GM12864 (cell line): ENCODE results near the gene PWWP2B.

Source experiments
- DNase-seq: peaks from one replicate; pipeline ENCODE4 v3.0.0-alpha.2; 2011; ENCODE audit warnings: low read depth
- H3K4me3 ChIP-seq: 2 replicates; pipeline ENCODE4 v1.5.1; 2011; ENCODE audit warnings: mild to moderate bottlenecking, low read depth, low read length, control low read depth
- TF ChIP-seq, protein P1 (sequence below): IDR thresholded peaks from 2 replicates; pipeline ENCODE4 v1.5.1; 2011; ENCODE audit warnings: low read depth, mild to moderate bottlenecking, moderate library complexity, low read length, control low read depth, inconsistent platforms; ENCODE audit errors: missing control alignments

Gene PWWP2B

GRCh38 chr10:132448248-132448731 is 51.3 kb downstream of the PWWP2B start:
- H3K4me3 ChIP-seq, result no peak overlapping the region
- TF ChIP-seq, protein P1, sequence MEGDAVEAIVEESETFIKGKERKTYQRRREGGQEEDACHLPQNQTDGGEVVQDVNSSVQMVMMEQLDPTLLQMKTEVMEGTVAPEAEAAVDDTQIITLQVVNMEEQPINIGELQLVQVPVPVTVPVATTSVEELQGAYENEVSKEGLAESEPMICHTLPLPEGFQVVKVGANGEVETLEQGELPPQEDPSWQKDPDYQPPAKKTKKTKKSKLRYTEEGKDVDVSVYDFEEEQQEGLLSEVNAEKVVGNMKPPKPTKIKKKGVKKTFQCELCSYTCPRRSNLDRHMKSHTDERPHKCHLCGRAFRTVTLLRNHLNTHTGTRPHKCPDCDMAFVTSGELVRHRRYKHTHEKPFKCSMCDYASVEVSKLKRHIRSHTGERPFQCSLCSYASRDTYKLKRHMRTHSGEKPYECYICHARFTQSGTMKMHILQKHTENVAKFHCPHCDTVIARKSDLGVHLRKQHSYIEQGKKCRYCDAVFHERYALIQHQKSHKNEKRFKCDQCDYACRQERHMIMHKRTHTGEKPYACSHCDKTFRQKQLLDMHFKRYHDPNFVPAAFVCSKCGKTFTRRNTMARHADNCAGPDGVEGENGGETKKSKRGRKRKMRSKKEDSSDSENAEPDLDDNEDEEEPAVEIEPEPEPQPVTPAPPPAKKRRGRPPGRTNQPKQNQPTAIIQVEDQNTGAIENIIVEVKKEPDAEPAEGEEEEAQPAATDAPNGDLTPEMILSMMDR, result no peak
- no peak for DNase-seq

DNA sequence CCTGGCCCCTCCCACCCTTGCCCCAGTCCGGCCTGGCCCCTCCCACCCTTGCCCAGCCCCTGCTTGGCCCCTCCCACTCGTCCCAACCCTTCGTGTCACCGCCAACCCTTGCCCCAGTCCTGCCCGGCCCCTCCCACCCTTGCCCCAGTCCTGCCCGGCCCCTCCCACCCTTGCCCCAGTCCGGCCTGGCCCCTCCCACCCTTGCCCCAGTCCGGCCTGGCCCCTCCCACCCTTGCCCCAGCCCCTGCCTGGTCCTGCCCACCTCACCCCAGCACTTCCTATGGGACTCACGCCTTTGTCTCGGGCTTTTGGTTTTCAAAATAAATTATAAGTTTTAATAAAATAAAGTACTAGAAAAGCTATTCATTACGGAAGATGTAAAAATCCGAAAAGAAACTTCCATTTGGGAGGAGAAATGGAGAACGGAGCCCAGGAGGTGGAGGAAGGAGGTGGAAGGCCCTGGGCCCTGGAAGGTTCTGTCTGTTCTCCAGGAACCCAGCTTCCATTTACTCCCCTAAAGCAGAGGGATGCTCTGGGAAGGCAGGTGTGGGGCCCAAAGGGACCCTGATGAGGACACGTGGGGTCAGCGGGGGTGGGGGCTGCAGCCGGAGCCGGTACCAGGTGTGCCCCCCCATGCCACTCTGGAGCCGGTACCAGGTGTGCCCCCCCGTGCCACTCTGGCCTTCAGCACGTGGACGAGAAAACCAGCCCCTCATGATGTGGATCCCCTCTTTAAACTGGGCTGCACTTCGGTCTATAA is 52.2 kb downstream of the PWWP2B start:
- TF ChIP-seq, protein P1, result no peak
- DNase-seq, result no peak
- H3K4me3 ChIP-seq, result no peak overlapping the region

DNA sequence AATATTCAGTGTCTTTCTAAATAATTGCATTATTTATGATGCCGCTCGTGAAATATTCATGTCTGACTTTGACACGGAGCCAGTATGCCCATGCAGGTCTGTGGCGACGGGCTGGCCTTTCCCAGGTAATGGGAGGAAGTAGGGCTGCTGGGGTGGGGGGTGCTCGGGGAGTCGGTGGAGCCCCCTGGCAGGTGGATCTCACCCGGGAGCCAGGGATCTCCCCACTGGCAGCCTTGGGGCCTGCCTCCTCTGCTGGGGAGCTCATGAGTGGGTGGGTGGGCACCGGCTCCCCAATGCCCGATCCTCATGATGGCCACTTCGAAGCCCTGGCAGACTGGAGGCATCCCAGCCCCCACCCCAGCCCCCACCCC is 52.8 kb downstream of the PWWP2B start:
- no peak for DNase-seq
- TF ChIP-seq, protein P1, result no peak
- no peak overlapping the region for H3K4me3 ChIP-seq

DNA sequence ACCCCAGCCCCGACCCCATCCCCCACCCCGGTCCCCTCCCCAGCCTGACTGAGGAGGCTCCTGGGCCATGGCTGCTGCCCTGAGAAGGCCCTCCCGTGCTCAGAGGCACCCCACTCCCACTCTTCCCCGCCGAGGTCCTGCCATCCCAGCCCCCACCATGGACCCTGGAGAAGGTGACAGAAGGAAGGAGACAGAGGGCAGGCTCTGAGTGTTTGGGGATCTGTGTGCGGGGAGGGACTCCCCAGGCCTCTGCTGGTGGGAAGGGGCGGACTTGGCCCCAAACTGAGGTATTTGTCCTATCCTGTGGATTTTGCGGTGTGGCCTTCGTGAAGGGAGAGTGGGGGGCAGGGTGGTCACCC is 53.4 kb downstream of the PWWP2B start:
- DNase-seq, result no peak
- H3K4me3 ChIP-seq, result no peak overlapping the region
- TF ChIP-seq, protein P1, result no peak

DNA sequence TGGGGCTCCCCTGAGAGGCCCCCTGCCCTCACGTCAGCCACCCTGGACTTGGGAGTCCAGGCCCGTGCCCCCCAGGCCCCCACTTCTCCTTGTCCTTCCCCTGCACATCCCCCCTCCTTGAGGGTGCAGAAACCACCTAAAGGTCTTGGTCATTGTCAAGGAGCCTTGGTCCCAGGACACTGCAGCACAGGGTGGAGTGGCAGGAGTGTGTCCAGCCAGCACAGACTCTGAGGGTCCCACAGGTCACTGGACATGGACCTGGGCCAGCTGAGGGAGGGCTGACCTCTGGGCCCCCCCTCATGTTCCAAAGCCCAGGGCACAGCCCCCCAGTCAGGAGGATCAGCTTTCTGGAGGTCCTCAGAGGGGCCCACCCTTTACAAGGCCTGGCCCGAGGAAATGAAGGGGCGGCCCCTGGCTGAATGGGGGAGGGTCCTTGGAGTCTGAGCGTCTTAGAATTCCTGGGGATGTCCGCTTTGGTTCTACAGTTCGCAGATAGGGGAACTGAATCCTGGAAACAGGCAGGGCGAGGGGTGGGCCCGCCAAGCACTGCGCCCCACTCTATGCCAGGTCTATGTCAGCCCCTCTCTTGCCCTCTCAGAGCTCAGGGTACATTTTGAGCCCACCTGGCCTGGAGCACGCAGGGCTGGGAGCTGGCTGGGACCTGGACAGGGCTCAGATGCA is 54.0 kb downstream of the PWWP2B start:
- TF ChIP-seq, protein P1, result no peak
- no peak for DNase-seq
- H3K4me3 ChIP-seq, result no peak overlapping the region

- no peak overlapping the region for H3K4me3 ChIP-seq
- DNase-seq, result no peak
- TF ChIP-seq, protein P1, result no peak
These were observed 54.7 kb downstream of the PWWP2B start for GRCh38 chr10:132451506-132452215.
